GM15510 (cell line): ENCODE results near the gene CYBA.

Source experiments
- POLR2A ChIP-seq: IDR thresholded peaks from 3 replicates; pipeline ENCODE4 v1.6.1; 2011; ENCODE audit warnings: borderline replicate concordance; ENCODE audit not compliant: insufficient read length; ENCODE audit errors: extremely low read depth

Gene CYBA

DNA sequence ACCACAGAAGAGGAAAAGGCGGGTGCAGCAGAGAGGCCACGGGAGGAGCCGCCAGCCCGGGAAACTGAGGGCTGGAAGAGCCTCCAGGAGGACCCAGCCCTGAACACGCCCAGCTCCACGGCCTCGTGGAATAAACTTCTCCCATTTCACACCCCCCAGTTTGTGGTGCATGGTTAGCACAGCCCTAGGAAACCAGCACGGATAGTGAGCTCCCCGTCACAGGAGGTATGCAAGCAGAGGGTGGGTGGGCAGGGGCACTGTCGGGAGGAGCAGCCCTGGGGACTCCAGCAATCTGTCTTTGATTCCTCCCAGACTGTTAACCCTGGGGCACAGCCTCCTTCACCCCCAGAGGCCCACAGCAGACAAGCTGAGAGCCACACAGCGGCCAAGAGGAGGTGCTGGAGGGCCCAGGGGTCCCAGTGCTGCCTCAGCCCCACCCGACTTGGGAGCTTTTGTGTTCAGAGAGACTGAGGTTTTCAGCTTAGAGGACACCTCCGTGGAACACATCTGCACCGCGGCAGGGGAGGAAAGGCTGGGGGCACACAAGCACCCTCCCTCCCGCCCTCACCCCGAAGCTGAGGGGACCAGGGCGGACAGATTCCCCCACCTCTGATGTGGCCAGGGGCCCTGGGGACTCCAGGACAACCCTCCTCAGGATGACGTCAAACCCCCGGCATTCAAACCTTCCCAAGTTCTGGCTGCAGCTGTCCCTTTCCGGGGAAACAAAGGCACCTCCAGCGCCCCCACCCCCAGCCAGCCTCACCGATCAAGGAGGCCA is 14.2 kb downstream of the CYBA start:
- no peak for TF ChIP-seq POLR2A

DNA sequence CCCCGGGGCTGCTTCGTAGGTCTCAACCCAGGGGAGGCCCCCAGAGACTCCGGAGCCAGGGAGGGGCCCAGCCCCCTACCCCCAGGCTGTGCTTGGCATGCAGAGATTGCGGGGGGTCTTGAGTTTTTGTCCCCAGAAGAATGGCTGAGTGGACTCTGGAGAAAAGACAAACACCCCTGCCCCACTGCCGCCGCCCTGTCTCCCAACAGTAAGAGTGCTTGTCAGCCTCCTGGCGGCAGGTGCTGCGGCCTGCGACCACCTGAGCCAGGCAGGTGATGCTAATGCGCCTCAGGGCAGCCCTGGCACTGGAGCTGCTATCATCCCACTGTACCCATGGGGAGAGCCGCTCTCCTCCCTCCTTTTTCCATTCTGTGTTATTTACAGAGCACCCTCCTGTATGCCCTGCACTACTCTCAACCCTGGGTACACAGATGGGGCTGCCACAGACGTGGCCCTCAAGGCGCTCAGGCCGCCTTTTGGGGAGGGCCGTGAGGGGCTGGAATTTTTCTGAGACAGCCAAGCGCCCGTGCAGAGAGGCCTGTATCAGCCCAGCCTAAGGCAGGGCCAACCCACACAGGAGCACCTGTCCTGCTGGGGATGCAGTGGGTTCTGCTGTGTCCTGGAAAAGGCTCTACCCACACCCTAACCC is 15.1 kb downstream of the CYBA start:
- TF ChIP-seq POLR2A: no peak

DNA sequence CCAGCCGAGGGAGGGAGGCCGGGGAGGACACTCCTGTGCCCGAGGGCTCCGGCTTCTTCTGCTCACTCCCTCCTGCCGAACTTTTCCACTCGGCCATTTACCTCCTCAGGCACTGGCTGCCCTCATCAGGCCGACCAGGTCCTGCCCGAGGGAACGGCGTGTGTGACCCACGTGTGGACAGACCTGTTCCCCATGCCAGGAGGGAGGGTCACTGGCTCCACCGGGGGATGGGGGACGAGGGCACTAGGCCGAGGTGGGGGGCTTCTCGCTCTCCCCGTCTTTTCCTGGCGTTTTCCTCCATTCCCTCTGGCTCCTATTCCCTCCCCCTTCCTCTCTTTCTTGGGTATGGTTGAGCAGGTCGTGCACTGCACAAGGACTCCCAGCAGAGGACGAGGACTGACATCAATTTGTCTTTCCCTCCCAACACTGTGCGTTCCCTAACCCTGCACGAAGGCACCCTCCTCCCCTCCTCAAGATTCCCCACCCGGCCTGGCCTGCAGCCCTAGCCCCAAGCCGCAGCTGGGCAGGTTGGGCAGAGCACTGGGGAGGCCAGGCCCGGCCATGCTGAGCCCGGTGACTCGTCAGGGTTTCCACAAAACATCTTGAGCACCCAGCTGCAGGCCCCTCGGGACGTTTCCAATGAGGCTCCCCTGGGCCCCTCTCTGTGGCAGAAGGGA is 15.7 kb downstream of the CYBA start:
- TF ChIP-seq POLR2A: no peak

DNA sequence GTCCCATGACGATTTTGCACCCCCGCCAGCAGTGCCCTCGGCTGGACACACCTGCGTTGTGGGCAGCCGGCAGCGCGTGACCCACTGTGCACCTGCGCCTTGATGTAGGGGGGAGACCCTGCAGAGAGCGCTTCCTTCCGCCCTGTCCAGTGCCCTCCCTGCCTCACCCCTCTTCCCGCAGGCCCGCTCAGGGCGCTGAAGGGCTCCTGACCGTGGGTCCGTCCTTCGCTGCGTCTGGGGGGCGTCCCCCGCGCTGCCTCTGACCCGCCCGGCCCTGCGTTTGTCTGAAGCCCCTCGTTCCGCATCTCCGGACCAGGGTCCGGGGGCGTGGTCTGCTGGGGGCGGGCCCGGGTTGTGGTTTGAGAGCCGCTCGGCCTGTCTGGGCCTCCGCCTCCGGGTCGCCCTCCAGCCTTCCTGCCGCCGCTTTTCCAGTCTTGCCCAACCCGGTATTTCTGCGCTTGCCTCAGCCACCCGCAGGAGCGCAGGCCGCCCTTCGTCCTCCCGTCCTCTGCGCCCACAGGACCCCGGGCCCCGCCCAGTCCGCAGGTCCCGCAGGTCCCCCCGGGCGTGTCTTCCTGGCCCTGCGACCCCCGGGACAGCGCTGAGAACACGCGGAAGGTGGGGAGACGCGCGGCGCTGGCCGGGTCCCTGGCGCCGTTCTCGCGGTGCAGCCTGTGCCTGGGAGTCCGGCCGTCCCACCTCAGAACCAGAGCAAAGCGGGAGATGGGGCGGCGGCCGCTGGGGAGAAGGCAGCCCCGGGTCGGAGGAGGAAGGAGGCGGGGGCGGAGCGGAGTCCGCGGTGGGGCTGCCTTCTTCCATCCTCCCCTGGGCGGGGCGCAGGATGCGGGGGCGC is 16.5 kb downstream of the CYBA start:
- peak; percentile 40 for TF ChIP-seq POLR2A

DNA sequence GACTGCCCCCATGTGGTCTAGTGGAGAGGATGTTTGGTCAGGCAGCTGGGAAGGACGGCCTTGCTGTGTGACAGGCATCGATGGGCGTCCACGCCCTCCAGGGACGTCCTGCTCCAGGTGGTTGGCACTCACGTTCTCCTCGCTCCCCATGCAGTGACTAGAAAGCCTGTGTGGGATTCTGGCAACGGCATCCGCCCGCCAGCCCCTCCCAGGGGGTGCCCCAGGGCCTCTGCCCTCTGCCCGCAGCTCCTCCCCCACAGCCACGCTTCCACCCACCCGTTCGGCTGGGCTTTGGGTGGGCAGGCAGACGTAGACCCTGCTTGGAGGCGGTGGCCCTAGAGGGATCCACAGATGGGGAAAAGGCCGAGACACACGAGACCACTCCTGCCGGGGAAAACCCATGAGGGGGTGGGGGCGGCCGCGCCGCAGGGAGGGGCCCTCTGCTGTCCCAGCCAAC is 17.1 kb downstream of the CYBA start:
- no peak for TF ChIP-seq POLR2A

DNA sequence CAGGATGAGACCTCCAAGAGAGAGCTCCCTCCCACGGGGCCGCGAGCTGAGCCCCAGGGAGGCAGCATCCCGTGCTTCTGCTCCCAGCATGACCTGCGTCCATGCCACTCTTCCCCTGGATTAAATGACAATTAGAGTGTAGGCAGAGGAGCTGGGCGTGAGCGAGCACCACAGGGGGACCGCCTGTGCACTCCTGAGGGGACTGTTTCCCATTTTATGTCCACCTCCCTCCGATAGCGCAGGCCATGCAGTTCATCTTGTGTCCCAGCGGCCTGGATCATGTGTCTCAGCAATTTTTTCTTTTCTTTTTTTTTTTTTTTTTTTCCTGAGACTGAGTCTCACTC is 18.3 kb downstream of the CYBA start:
- TF ChIP-seq POLR2A: no peak

DNA sequence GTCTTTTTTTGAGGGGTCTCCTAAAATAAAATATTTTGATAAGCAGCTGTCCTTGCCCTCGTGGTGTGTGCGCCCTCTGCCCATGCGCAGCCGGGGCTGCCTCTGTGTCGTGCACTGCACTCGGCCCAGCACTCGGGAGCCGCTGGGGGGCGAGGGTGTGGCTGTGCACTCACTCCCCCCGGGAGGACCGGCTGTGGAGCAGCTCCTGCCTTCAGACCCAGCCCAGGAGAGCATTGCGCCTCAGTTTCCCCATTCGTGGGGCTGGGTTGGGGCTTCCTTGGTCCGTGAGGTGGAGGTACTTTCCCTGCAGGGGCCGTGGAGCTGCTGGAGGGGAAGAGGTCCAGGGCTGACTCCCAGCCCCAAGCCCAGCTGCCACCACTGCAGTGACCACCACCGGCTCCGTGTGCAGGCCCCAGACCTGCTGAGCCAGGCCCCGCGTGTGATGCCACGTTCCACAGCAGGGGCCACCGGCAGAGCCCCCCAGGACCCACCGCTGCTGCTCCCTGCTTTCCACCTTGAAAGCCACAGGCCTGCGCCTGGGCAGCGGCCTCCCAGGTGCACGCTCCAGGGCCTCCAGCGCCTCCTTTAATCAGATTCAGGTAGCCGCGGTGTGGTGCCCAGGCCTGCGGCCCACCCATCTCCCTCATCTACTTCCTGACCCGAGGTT is 18.8 kb downstream of the CYBA start:
- TF ChIP-seq POLR2A: no peak

DNA sequence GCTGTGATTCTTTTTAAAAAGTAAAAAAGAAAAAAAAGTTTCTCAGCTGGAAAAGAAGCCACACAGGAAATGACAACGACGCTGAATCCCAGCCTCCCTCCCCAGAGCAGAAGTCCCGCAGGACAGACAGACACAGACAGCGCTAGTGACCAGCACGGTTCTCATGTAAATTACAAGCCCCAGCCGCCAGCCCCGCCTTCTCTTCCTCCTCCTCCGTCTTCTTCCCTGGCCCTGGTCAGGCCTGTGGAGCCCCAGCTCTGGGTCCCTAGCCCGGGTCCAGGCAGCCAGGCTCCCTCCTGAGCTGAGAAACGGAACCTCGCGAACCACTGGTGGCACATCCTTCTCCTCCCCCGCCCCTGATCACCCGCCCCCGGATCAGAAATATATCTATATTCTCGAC is 19.5 kb downstream of the CYBA start:
- TF ChIP-seq POLR2A: no peak

DNA sequence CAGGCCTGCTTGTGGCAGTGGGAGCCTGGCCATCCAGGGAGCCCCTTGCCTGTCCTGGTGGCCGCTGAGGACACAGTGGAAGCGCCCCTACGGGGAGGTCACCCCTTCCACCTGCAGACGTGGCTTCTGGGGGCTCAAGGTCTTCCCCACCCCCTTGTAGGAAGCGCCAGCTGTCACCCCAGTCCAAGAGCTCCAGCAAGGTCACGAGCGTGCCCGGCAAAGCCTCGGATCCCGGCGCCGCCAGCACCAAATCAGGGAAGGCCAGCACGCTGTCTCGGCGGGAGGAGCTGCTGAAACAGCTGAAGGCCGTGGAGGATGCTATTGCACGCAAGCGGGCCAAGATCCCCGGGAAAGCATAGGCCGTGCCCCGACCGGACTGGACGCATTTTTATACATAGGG is 19.9 kb downstream of the CYBA start:
- TF ChIP-seq POLR2A: no peak

DNA sequence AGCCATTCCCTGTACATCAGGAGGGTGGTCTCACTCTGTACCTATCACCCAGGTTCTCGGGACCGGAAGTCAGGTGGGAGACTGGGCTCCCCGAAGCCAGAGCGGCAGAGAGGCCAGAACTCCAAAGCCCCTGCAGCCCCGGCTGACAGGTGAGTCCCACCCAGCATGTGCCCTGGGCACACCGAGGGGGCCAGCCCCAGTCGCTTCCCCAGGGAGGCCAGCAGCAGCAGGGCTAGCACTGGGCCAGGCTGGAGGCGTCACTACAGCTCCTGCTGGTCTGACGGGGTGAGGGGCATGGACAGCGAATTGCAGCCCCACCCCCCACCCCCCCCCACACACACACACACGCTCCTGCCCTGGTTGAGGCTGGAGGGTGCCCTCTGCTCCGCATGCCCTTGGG is 20.4 kb downstream of the CYBA start:
- no peak for TF ChIP-seq POLR2A

DNA sequence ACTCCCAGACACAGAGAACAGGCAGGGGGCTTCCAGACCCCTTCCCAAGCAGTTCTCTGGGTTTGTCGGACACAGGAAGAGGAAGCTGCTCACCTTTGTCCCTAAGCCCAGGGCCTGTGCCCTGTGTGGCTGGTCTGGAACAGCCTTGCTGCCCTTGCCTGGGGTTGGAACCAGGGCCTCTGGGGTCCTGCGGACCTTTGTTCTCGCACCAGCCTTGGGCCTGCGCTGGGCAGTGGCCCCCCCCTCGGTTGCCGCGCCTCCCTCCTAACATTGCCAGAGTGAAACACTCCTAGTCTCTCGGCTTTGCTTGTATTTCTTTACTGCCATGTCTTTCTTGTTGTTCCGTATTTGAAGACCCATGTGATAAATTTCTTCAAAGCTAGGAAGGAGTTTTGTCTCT is 21.0 kb downstream of the CYBA start:
- TF ChIP-seq POLR2A: no peak

DNA sequence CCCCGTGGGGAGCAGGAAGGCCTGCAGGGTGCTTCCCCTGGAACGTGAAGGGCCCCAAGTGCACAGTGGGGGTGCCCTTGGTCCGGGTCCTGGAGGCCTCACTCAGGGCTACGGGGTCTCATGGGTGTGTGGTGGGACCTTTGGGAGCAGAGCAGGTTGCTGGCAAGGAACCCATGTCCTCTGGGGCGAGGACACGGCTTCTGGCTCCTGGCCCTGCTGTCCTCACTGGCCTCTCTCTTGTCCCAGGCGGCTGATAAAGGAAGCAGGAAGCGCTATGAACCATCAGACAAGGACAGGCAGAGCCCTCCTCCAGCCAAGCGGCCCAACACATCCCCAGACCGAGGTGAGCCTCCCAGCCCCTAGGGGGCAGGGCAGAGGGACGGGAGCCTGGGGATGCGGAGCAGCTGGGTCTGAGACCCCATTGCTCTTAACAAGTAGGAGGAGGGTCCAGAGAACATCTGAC is 22.3 kb downstream of the CYBA start:
- no peak for TF ChIP-seq POLR2A

DNA sequence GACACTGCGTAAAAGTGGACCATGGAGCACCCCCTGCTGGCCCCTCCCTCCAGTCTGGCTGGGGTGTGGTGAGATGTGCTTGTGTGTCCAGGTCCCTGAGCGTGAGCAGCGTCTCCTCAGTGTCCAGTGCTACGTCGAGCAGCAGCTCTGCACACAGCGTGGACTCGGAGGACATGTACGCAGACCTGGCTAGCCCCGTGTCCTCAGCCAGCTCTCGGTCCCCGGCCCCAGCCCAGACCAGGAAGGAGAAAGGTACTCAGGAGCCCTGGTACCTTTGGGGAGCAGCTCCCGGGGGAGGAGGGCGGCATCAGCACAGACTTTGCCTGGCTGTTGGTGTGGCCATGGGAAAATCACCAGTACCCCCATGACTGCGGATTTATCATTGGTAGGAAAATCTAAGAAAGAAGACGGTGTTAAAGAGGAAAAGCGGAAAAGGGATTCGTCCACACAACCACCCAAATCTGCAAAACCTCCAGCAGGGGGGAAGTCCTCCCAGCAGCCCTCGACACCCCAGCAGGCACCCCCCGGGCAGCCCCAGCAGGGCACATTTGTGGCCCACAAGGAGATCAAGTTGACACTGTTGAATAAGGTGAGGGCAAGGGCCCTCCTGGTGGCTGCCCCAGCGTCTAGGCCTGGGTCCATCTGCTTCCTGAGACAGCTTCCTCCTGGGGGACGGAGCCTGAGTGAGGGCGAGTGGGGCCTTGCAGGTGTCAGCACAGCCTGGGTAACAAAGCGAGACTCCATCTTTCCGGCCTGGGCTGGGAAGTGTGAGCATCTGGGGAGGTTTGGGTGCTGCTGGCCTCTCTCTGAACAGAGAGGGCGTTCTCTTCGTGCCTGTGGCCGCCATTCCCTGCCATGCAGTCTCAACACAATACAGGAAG is 23.1 kb downstream of the CYBA start:
- no peak for TF ChIP-seq POLR2A
